CD14-positive monocyte (primary cell): ENCODE data around the gene TECTB. TPM values are rescaled to one million over a fixed set of nuclear protein-coding genes. Genes with fewer than 3 reads are reported as not detected.
"Not testable (repeated sequence)": the region's sequence is repeated elsewhere in the genome, so short reads cannot be mapped to it uniquely, and the experiment has no call there.

Source experiments
- DNase-seq, 3 donors: peaks; one replicate each; pipeline ENCODE4 v3.0.0-alpha.2; 2011 to 2022
- H2AFZ ChIP-seq: 2 replicates; pipeline ENCODE4 v1.6.0; 2012; ENCODE audit warnings: mild to moderate bottlenecking, low read depth, low read length, inconsistent platforms; ENCODE audit not compliant: insufficient read depth, poor library complexity, severe bottlenecking
- H3K27ac ChIP-seq, 2 donors: 1 replicate in 1 of 2; 2 replicates in 1 of 2; pipeline ENCODE4 v1.5.1; 2012 to 2013; ENCODE audit warnings: low read length in 2 of 2, control low read depth in 1 of 2, inconsistent platforms in 1 of 2, low read depth in 1 of 2, mild to moderate bottlenecking in 1 of 2
- H3K27me3 ChIP-seq, 2 donors: one replicate each; pipeline versions ENCODE4 v1.6.0 to v1.6.1; 2011 to 2013; ENCODE audit warnings: low read length in 2 of 2; ENCODE audit not compliant: control insufficient read depth in 2 of 2, insufficient read depth in 2 of 2
- H3K36me3 ChIP-seq, 2 donors: replicated peaks in 1 of 2; 1 replicate in 1 of 2; 2 replicates in 1 of 2; pipeline versions ENCODE4 v1.5.1 to v1.6.1; 2012 to 2013; ENCODE audit warnings: low read length in 2 of 2, control low read depth in 1 of 2, inconsistent platforms in 1 of 2, mild to moderate bottlenecking in 1 of 2; ENCODE audit not compliant: insufficient read depth in 2 of 2, control insufficient read depth in 1 of 2
- H3K4me1 ChIP-seq, 2 donors: 1 replicate in 1 of 2; 2 replicates in 1 of 2; pipeline versions ENCODE4 v1.5.1 to v1.6.1; 2012 to 2013; ENCODE audit warnings: low read length in 2 of 2, control low read depth in 1 of 2, inconsistent platforms in 1 of 2, mild to moderate bottlenecking in 1 of 2, moderate library complexity in 1 of 2; ENCODE audit not compliant: insufficient read depth in 2 of 2, control insufficient read depth in 1 of 2
- H3K4me2 ChIP-seq: replicated peaks from 2 replicates; pipeline ENCODE3; 2012; ENCODE audit warnings: low read length, moderate library complexity, mild to moderate bottlenecking; ENCODE audit not compliant: poor library complexity, severe bottlenecking; ENCODE audit errors: extremely low read depth
- H3K4me3 ChIP-seq, 3 experiments: fragments of 200-600 bp in 1 of 3; sonication (generic) in 1 of 3; replicated peaks in 1 of 3; 1 replicate in 2 of 3; 2 replicates in 1 of 3; pipeline ENCODE4 v1.5.1; 2011 to 2013; ENCODE audit warnings: low read length in 3 of 3, mild to moderate bottlenecking in 3 of 3, control low read depth in 2 of 3, low read depth in 2 of 3, inconsistent platforms in 1 of 3, moderate library complexity in 1 of 3
- H3K79me2 ChIP-seq: 2 replicates; pipeline ENCODE4 v1.6.0; 2012; ENCODE audit warnings: mild to moderate bottlenecking, control low read depth, inconsistent platforms, low read length, moderate library complexity; ENCODE audit not compliant: insufficient read depth
- H3K9ac ChIP-seq: 2 replicates; pipeline ENCODE4 v1.6.0; 2017; ENCODE audit warnings: low read length, mild to moderate bottlenecking; ENCODE audit not compliant: insufficient read depth, poor library complexity, severe bottlenecking
- H3K9me3 ChIP-seq, 2 donors: replicated peaks in 1 of 2; 1 replicate in 1 of 2; 2 replicates in 1 of 2; pipeline versions ENCODE4 v1.5.1 to v1.6.1; 2012 to 2013; ENCODE audit warnings: low read length in 2 of 2, control low read depth in 1 of 2; ENCODE audit not compliant: control insufficient read depth in 1 of 2, insufficient read depth in 1 of 2
- H4K20me1 ChIP-seq: 2 replicates; pipeline ENCODE4 v1.6.0; 2012; ENCODE audit warnings: mild to moderate bottlenecking, low read length, control low read depth, moderate library complexity; ENCODE audit not compliant: insufficient read depth
- H3K27ac Mint-ChIP-seq, 7 donors: one replicate each; pipeline ENCODE4 v1.8.0; 2020; ENCODE audit warnings: mild to moderate bottlenecking in 7 of 7, mixed read lengths in 7 of 7, moderate library complexity in 6 of 7, inconsistent platforms in 2 of 7
- H3K27me3 Mint-ChIP-seq, 3 donors: one replicate each; pipeline ENCODE4 v1.8.0; 2021 to 2022; ENCODE audit warnings: low read depth in 3 of 3, mild to moderate bottlenecking in 3 of 3, mixed read lengths in 3 of 3, moderate library complexity in 3 of 3, inconsistent platforms in 1 of 3
- H3K36me3 Mint-ChIP-seq, 2 donors: one replicate each; pipeline ENCODE4 v1.8.0; 2020; ENCODE audit warnings: mixed read lengths in 2 of 2, inconsistent platforms in 1 of 2, mild to moderate bottlenecking in 1 of 2
- H3K4me1 Mint-ChIP-seq: one replicate; pipeline ENCODE4 v1.8.0; 2020; ENCODE audit warnings: mild to moderate bottlenecking, mixed read lengths
- H3K4me3 Mint-ChIP-seq, 2 donors: one replicate each; pipeline ENCODE4 v1.8.0; 2020; ENCODE audit warnings: mild to moderate bottlenecking in 2 of 2, mixed read lengths in 2 of 2, moderate library complexity in 1 of 2
- H3K9me3 Mint-ChIP-seq, 7 donors: one replicate each; pipeline ENCODE4 v1.8.0; 2020 to 2022; ENCODE audit warnings: mixed read lengths in 7 of 7, mild to moderate bottlenecking in 6 of 7, moderate library complexity in 6 of 7, inconsistent platforms in 2 of 7
- WGBS: methylation state at CpG from one replicate; pipeline ENCODE4 v1.1.5; 2013; ENCODE audit warnings: missing lambda C conversion rate; ENCODE audit not compliant: insufficient coverage; 5-methylcytosine and 5-hydroxymethylcytosine counted together
- intact Hi-C, 2 donors: fragments of 100-400 bp; cut with micrococcal nuclease; formaldehyde crosslinking; loops; one replicate each; pipeline versions ENCODE4 v1.15.0 to v1.15.1; 2023
- polyA plus RNA-seq, 3 donors: library from polyadenylated mRNA; depleted of rRNA in 1 of 3; unstranded in 2 of 3; stranded (reverse) in 1 of 3; fragments of 300-500 nt in 2 of 3; fragments of >200 nt in 1 of 3; fragmentation: Illumina TruSeq in 2 of 3; gene quantifications; 1 replicate in 2 of 3; 2 replicates in 1 of 3; pipeline ENCODE4 v1.2.3, GENCODE V29; 2012 to 2021
- TF ChIP-seq, protein P1 (sequence below): fragments of 200-600 bp; IDR thresholded peaks from one replicate; pipeline ENCODE4 v1.8.0; 2022; ENCODE audit warnings: antibody characterized with exemption, mild to moderate bottlenecking

TECTB gene
- polyA plus RNA-seq, 3 donors = not detected

GRCh38 chr10:112249722-112250121 lies 33.5 kb upstream of the TECTB start:
- H3K36me3 Mint-ChIP-seq = no peaks in the 10 kb centered on the region
- Histone ChIP-seq H3K27me3 (peaks cover 0 to 6% of the 10 kb centered on the region in 2 donors), H3K27ac (no peak overlapping the region), H3K4me1 (no peaks in the 10 kb centered on the region), H2AFZ (no peak overlapping the region), H4K20me1 (no peaks in the 10 kb centered on the region), H3K9me3 (peaks cover 26 to 27% of the 10 kb centered on the region in 2 donors), H3K36me3 (no peaks in the 10 kb centered on the region), H3K9ac (no peak overlapping the region), H3K4me3 (no peak overlapping the region), H3K79me2 (no peaks in the 10 kb centered on the region), H3K4me2 (no peak overlapping the region)
- TF ChIP-seq, protein P1, sequence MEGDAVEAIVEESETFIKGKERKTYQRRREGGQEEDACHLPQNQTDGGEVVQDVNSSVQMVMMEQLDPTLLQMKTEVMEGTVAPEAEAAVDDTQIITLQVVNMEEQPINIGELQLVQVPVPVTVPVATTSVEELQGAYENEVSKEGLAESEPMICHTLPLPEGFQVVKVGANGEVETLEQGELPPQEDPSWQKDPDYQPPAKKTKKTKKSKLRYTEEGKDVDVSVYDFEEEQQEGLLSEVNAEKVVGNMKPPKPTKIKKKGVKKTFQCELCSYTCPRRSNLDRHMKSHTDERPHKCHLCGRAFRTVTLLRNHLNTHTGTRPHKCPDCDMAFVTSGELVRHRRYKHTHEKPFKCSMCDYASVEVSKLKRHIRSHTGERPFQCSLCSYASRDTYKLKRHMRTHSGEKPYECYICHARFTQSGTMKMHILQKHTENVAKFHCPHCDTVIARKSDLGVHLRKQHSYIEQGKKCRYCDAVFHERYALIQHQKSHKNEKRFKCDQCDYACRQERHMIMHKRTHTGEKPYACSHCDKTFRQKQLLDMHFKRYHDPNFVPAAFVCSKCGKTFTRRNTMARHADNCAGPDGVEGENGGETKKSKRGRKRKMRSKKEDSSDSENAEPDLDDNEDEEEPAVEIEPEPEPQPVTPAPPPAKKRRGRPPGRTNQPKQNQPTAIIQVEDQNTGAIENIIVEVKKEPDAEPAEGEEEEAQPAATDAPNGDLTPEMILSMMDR = no peak
- H3K9me3 Mint-ChIP-seq = peaks cover 20 to 49% (median 40%) of the 10 kb centered on the region in 7 donors
- WGBS = no CpG with 5 or more reads among the region's 2 CpGs
- H3K4me3 Mint-ChIP-seq = no peak overlapping the region
- H3K27ac Mint-ChIP-seq = no peak overlapping the region
- peaks cover 15 to 35% (median 23%) of the 10 kb centered on the region in 3 donors for H3K27me3 Mint-ChIP-seq
- intact Hi-C loops = no loop called here
- no peak for DNase-seq
- H3K4me1 Mint-ChIP-seq = no peaks in the 10 kb centered on the region

DNA sequence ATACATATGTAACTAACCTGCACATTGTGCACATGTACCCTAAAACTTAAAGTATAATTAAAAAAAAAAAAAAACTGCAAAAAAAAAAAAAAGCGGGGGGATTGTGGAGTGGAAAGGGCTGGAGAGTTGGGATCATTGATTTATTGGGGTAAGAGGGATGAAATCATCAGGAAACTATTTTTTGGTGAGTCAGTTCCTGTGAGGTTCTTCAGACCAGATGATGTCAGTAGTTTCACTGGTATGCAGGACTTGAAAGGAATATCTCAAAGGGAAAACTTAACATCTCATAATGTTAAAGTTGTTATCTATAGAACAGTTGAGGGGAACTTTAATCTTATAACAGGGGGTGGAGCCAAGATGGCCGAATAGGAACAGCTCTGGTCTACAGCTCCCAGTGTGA lies 32.6 kb upstream of the TECTB start:
- Histone ChIP-seq H3K27ac (no peak overlapping the region), H3K9ac (no peak overlapping the region), H3K36me3 (no peaks in the 10 kb centered on the region), H3K4me1 (no peaks in the 10 kb centered on the region), H4K20me1 (no peaks in the 10 kb centered on the region), H3K27me3 (peaks cover 0 to 2% of the 10 kb centered on the region in 2 donors), H3K4me3 (no peak overlapping the region), H3K79me2 (no peaks in the 10 kb centered on the region), H2AFZ (no peak overlapping the region), H3K4me2 (no peak overlapping the region), H3K9me3 (peaks cover 26 to 27% of the 10 kb centered on the region in 2 donors)
- no peaks in the 10 kb centered on the region for H3K4me1 Mint-ChIP-seq
- H3K4me3 Mint-ChIP-seq = no peak overlapping the region
- TF ChIP-seq, protein P1 = no peak
- no peaks in the 10 kb centered on the region for H3K36me3 Mint-ChIP-seq
- H3K27me3 Mint-ChIP-seq = peaks cover 18 to 32% (median 23%) of the 10 kb centered on the region in 3 donors
- no peak for DNase-seq
- no peak overlapping the region for H3K27ac Mint-ChIP-seq
- intact Hi-C loops = no loop called here
- peaks cover 20 to 48% (median 42%) of the 10 kb centered on the region in 7 donors for H3K9me3 Mint-ChIP-seq
- no CpG with 5 or more reads among the region's 2 CpGs for WGBS

DNA sequence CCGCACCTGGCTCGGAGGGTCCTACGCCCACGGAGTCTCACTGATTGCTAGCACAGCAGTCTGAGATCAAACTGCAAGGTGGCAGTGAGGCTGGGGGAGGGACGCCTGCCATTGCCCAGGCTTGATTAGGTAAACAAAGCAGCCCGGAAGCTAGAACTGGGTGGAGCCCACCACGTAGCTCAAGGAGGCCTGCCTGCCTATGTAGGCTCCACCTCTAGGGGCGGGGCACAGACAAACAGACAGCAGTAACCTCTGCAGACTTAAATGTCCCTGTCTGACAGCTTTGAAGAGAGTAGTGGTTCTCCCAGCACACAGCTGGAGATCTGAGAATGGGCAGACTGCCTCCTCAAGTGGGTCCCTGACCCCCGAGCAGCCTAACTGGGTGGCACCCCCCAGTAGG lies 32.0 kb upstream of the TECTB start:
- H3K4me3 ChIP-seq, DNase-seq, H4K20me1 ChIP-seq, H3K9ac ChIP-seq, intact Hi-C loops, H3K36me3 ChIP-seq, H3K27ac ChIP-seq, H2AFZ ChIP-seq, H3K27me3 ChIP-seq, H3K4me1 Mint-ChIP-seq, H3K36me3 Mint-ChIP-seq, H3K79me2 ChIP-seq, H3K4me1 ChIP-seq, H3K4me3 Mint-ChIP-seq, H3K27ac Mint-ChIP-seq, H3K4me2 ChIP-seq: not testable (repeated sequence)
- 100% methylated on average over 1 of the region's 9 CpGs for WGBS
- peaks cover 26 to 27% of the 10 kb centered on the region in 2 donors for H3K9me3 ChIP-seq
- Mint-ChIP-seq H3K9me3 (peaks cover 20 to 48% (median 42%) of the 10 kb centered on the region in 7 donors), H3K27me3 (peaks cover 15 to 25% (median 18%) of the 10 kb centered on the region in 3 donors)
